Neural cell (in vitro differentiated cells): Measurements from ENCODE around the gene ITGAL.

ENCODE experiments used
- TF ChIP-seq, protein P1 (sequence below): fragments of 450-650 bp; IDR thresholded peaks from 2 replicates; pipeline ENCODE4 v1.5.1; 2014; ENCODE audit warnings: antibody characterized with exemption, mild to moderate bottlenecking, moderate library complexity; ENCODE audit not compliant: poor library complexity, severe bottlenecking
- TF ChIP-seq, protein P2 (sequence below): IDR thresholded peaks from 2 replicates; pipeline ENCODE4 v1.6.1; 2012; ENCODE audit warnings: borderline replicate concordance

DNA sequence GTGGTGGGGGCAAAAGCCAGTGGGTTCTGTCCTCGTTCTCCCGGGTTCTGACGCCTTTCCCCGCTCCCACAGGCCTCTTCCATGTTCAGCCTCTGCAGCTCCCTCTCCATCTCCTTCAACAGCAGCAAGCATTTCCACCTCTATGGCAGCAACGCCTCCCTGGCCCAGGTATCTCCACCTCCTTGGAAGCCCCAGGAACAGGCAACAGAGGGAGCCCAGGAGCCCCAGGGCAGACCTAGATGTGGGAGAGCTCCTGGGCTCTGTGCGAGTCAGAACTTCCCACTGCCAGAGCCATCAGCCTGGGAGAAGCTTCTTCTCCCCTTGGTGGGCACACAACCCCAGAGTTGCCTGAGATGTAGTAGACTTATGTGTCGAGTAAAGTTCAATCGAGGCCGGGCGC is 46.0 kb downstream of the ITGAL start:
- TF ChIP-seq, protein P1, sequence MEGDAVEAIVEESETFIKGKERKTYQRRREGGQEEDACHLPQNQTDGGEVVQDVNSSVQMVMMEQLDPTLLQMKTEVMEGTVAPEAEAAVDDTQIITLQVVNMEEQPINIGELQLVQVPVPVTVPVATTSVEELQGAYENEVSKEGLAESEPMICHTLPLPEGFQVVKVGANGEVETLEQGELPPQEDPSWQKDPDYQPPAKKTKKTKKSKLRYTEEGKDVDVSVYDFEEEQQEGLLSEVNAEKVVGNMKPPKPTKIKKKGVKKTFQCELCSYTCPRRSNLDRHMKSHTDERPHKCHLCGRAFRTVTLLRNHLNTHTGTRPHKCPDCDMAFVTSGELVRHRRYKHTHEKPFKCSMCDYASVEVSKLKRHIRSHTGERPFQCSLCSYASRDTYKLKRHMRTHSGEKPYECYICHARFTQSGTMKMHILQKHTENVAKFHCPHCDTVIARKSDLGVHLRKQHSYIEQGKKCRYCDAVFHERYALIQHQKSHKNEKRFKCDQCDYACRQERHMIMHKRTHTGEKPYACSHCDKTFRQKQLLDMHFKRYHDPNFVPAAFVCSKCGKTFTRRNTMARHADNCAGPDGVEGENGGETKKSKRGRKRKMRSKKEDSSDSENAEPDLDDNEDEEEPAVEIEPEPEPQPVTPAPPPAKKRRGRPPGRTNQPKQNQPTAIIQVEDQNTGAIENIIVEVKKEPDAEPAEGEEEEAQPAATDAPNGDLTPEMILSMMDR: no peak
- TF ChIP-seq, protein P2, sequence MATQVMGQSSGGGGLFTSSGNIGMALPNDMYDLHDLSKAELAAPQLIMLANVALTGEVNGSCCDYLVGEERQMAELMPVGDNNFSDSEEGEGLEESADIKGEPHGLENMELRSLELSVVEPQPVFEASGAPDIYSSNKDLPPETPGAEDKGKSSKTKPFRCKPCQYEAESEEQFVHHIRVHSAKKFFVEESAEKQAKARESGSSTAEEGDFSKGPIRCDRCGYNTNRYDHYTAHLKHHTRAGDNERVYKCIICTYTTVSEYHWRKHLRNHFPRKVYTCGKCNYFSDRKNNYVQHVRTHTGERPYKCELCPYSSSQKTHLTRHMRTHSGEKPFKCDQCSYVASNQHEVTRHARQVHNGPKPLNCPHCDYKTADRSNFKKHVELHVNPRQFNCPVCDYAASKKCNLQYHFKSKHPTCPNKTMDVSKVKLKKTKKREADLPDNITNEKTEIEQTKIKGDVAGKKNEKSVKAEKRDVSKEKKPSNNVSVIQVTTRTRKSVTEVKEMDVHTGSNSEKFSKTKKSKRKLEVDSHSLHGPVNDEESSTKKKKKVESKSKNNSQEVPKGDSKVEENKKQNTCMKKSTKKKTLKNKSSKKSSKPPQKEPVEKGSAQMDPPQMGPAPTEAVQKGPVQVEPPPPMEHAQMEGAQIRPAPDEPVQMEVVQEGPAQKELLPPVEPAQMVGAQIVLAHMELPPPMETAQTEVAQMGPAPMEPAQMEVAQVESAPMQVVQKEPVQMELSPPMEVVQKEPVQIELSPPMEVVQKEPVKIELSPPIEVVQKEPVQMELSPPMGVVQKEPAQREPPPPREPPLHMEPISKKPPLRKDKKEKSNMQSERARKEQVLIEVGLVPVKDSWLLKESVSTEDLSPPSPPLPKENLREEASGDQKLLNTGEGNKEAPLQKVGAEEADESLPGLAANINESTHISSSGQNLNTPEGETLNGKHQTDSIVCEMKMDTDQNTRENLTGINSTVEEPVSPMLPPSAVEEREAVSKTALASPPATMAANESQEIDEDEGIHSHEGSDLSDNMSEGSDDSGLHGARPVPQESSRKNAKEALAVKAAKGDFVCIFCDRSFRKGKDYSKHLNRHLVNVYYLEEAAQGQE: no peak
